DMS 273 (cell line): Measurements from ENCODE around the gene RPL26.
"Not testable (repeated sequence)": the region's sequence is repeated elsewhere in the genome, so short reads cannot be mapped to it uniquely, and the experiment has no call there.

Experiments
- DNase-seq: peaks from one replicate; lab custom pipeline; 2025; ENCODE audit not compliant: unreplicated experiment; lab: John Stamatoyannopoulos, UW

The RPL26 gene

DNA sequence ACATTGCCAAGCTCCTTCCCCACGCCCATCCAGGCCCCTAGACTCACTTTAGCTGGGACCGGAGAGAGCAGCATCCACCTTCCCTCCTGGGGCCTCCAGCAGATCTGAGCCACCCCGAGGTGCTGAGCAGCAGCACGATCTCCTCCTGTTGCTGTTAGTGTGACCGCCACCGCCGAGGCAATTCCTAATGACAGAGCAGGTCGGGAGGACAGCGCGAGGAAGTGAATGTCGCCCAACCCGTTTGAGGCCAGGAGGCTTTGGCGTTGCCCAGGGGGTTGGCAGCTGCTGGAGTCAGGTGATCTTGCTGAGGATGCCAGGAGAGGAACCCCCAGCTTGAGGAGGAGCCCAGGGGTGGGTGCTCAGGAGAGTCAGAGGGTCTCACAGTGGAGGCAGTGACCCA lies 14.6 kb upstream of the RPL26 start, which contains the start of gene RNF222:
Gene RNF222 (minus strand): TSS at position 192 of the 400 bp plus-strand sequence. CDS start 4,366 bp downstream, outside the sequence.
- no peak for DNase-seq

DNA sequence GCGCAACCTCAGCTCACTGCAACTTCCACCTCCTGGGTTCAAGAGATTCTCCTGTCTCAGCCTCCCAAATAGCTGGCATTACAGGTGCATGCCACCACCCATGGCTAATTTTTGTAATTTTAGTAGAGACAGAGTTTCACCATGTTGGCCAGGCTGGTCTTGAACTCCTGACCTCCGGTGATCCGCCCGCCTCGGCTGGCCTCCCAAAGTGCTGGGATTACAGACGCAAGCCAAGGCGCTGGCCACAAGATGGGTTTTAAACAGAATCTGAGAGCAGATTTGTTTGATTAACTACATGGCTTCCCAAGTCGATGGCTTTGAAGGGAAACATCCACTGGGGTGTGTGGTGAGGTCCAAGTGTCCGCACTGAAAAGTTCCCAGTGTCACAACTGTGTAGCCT lies 11.5 kb upstream of the RPL26 start:
- not testable (repeated sequence) for DNase-seq

DNA sequence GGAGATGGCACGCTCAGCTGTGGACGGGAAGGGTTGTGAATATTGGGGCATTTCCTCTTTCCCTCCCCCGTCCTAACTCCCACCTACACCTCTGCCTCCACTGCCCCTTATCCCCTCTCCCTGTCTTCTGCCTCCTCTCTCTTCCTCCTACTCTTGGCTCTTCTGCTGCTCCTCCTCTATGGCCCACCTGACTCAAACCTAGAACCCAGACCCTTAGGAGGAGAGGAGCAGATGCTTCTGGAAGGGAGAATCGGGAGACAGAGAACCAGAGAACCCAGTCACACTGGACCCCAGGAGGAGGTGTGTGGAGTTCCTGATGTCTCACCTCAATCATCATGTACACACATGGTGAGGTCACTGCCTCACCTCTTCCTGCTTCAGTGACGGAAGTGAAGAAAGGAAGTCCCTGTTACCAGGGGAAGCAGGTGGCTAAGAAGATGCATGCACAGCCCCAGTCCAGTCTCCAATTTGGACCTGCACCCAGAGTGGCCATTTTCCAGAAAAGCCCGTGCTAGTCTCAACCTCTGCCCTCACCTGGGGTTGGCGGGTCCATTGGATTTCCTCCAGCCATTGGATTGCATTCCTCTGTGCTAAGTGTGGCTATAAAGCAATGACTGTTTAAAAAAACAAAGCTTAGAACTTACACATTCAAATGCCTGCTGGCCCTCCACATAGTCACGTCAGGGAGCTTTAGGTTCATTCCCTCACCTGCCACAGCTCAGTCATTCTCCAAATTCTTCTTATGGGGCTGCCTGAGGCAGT lies 10.7 kb upstream of the RPL26 start:
- no peak for DNase-seq

DNA sequence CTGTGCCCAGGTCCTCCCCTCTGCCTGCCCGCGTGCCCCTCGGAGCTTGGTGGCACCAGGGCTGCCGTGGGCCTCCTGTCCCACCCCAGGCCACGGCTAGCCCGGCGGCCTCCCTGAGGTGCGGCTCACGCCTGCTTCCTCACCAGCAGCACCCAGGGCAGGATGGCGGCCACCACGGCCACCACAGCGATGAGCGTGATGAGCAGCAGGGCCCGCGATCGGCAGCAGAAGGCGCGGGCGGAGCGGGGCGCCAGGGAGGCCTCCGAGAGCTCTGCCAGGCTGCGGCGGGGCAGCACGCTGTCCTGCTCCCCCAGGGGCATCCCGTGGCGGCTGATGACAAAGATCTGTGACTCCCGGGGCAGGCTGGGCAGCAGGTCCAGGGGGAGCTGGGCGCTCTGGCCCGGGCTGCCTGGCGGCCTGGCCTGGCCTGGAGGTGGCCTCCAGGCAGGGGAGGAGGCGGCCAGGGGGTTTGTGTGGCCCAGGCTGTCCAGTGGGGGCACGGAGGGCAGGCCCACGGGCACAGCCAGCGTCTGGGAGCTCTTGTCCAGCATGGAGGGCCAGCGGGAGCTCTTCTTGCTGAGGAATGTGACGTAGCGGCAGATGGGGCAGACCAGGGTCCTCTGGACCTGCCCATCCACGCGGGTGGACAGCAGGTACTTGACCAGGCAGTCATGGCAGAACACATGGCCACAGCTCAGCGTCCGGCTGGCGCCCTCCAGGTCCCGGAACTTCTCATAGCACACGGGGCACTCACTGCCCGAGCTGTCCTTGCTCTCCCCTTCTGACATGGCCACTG lies 9.9 kb upstream of the RPL26 start:
- no peak for DNase-seq

DNA sequence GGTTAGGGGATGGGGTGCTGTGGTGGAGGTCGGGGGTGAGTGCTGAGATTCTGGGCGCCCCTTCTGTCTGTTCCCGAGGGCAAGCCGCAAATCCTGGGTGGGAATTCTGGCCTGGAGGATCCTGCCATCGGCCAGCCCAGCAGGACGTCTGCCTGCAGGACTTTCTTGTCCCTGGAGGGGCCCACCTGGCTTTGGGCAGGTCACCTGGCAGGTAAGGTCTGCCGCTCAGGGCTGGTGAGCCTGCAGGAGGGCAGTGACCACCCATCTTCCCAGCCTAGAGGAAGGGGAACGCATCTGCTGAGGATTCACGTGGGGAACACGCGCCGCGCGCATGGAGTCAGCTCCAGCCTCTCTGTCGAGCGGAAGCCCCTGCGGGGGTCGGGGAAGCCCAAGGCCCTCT lies 9.3 kb upstream of the RPL26 start:
- no peak for DNase-seq

DNA sequence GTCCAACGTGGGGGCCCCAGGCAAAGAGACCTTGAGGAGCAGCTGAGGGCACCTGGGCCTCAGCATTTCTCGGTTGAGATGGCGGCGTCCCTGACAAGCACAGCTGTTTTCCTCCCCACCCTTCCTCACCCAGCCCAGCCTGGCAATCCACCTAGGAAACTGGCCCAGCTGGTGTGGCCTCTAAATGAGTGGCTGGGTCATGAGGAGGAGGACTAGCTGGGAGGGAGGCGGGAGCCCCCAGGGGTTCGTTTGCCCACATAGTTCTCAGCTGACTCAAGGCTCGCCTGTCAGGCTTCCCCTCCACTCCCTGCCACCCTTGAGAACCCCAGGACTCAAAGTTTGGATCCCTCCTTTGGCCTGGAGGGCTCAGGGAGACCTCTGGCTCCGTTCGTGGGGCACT lies 8.7 kb upstream of the RPL26 start:
- no peak for DNase-seq

DNA sequence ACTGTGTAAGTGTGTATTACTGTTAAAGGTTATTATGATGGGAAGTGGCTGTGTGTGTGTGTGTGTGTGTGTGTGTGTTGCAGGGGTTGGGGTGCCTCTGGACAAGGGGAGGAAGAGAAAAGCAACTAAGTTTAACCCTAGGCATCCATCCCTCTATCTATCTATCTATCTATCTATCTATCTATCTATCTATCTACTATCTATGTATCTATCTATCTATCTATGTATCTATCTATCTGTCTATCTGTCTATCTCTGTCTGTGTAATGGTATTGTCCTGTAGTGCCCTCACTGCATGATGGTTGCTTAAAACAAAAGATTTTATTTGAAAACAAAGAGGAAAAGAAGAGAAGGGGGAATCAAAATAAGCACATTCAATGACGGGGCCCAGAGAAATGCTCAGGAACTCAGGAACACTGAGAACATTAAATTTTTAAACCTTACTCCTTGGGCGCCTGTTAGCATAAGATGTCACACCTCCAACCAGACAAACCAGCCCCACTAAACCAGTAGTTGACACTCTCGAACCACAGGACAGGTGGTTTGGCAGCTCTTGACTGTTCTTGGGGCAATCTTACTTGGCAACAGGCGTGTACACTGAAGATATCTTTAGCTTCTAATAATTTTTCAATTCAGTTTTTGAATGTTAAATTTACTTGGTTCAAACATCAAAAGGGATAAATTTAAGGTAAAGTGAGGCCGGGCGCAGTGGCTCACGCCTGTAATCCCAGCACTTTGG lies 5.1 kb upstream of the RPL26 start:
- DNase-seq: no peak

DNA sequence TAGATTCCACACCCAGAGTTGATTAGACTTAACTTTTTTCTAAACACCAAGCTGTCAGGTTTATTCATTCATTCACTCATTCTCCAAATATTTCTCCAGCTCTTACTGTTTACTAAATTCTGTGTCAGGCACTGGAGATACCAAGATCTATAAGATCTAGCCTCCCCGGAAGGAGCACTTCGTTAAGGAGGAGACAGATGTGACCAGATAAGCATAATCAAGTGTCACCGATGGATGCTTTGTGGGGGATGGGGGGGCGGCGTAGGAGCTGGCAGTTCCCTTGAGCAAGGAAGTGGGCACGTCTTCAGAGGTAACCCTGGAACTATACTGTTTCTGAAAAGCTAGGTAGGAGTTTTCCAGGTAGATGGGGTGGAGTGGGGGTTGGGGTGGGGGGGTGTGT lies 3.8 kb upstream of the RPL26 start:
- DNase-seq: no peak

DNA sequence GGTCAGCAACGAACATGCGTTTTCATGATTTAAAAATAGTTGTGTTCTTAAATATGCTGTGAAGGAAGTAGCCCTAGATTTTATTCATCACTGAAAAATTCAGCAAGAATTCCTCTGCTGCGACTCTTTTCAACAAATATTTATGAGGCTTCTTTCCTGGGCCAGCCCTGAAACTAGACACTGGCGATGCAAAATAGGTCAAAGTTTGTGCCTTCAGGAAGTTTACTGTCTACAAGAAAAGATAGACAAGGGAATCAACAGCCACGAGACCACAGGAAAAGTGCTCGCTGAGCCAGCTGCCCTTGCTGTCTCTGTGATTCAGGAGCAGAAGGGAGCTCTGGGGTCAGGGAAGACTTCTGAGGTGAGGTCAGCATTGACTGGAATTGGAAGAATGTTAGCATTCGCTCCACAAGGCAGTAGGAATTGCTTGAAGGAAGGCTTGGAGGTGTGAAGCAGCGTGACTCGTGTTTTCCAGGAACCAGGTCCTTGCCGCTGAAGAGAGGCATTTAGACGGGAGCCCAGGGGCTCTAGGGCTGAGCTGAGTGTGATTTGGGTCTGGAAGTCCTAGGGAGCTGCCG lies 1.9 kb upstream of the RPL26 start:
- no peak for DNase-seq

DNA sequence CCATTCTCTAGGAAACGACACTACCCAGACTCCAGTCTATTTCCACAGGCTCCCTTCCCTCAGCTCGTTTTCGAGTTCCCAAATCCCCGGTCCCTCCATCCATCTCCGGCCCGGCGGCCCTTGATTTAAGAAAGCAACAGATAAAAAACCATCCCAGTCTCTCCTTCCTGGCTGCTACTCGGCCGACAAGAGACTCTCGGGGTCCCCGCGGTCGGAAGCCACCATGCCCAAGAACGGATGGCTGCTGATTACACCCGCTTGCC lies 182 bp downstream of the RPL26 start:
- no peak for DNase-seq

DNA sequence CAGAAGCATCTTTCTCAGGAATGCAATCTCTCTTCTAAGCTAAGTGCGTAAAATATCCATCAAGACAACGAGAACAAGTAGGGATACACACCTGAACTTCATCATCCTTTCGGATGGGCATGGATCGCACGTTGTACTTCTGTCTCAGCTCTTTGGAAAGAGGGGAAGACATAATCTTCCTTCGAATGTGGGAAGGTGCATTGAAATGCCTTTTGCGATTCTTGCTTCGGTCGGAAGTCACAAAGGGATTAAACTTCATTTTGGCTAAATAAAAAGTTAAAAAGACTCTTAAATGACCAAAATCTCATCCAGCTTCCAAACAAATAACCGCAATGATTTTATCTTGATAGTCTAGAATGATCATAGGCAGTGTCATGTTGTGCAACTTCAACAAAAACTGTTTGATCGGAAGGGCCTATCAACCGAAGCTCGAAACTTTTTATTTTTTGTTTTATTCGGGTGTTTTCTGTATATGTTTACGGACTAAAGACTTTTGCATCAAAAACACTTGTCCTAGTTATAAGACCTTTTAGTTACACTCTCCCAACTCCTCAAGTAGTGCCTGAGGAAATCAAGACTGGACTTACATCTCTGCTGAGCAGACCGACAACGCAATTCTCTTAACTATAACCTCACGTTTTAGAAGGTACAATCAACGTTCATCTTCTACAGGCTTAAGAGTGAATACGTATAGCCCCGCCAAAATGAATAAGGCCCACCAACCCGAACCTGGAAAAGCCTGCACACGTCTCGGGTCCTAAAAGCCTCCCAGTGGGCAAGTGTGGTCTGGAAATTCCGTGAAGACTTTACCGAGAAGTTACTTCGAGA lies 727 bp downstream of the RPL26 start:
- DNase-seq: peak; percentile 46

DNA sequence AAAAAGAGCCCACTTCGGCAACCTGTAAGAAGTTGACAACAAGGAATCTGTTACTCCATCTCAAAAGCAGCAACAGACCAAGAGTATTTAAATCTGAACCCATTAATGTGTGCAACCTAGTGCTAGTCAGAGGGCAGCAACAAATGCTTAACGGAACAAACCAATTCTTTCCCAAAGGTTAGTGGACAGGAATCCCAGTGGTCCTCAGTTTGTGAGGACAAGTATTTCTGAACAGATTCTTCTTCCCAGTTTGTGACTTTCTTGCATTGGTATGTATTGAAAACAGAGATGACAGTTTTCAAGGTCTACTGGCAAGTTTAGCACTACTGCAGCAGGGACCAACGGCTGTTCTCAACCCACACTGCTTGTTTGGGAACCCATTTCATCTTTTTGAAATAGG lies 2.9 kb downstream of the RPL26 start:
- DNase-seq: peak; percentile 19

DNA sequence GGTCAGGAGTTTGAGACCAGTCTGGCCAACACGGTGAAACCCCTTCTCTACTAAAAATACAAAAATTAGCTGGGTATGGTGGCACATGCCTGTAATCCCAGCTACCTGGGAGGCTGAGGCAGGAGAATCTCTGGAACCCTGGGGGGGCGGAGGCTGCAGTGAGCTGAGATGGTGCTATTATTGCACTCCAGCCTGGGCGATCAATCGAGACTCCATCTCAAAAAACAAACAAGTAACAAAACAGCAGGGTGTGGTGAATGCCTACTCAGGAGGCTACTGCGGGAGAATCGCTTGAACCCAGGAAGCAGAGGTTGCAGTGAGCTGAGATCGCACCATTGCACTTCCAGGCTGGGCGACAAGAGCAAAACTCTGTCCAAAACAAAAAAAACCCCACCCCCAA lies 4.9 kb downstream of the RPL26 start:
- not testable (repeated sequence) for DNase-seq

DNA sequence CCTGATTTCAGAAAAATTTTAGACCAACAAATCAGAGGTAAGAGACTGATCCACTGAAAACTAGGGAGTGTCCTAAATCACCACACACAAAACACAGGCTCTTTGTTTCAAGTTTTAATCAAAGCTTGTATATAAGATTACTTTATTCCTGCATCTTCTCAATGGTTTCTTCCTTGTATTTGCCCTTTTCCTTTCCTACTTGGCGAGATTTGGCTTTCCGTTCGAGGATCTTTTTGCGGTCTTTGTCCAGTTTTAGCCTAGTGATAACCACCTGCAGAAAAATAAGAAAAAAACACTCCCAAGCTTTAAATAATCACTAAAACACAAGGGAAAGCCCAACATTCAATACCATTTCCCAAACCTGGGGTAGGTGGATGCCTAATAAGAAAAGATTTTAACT lies 5.6 kb downstream of the RPL26 start:
- no peak for DNase-seq

DNA sequence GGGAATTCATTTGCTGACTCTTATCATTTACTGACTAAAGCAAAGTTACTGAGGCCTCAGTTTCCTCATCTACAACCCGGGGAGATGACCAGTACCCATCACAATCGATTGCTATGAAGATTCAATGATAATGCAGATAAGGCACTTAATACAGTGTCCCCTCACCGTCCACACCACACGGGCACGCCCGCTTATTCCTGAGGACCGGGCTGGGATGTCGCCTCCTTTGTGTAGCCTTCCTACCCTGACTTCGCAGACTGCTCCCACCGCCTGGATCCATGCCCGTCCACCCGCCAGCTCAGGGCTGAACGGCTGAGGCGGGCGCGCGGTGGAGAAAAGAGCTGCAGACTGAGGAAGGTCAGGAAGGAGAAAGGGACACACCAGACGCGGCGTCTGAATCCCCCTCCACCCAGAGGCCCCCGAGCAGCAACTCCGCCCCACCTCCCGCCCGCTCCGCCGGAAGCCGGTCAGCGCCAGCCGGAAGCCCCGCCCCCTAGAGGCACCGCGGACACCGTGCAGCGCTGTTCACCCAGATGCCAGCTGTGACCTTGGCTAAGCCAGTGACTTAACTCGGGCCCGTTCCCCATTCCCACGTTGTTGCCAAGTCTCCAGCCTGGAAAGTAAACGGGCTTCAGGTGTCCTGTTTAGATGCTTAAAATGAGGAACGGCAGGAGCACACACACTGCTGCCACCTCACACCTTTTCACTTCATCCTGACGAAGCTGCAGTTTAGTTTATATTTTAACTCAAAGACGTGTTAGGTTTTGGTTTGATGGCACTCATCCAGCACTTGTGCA lies 6.5 kb downstream of the RPL26 start, which contains the start of gene KRABD2:
Gene KRABD2 (minus strand): TSS at position 434 of the 797 bp plus-strand sequence.
- peak; percentile 97 for DNase-seq

DNA sequence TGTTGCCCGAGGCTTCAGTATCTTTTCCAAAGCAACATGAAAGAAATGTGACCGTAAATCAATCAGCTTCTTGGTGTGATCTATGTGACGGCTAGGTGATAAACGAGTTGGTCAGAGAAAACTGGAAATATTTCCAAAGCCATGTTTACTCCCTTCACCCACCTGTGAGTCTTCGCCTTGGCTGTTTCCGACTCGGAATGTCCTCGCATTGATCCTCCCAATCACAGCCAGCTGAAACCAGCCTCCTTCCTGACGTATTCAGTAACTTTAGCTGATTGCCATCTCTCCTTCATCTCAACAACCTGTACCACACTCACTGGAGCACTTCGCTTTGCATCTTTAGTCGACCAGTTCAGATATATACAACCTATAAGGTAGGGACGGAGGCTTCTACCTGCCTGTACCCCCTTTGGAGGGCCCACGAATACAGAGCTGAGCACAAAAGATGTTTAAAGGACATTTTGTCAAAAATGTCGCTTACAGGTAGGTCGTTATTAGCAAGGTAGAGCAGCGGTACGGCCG lies 7.2 kb downstream of the RPL26 start:
- peak; percentile 57 for DNase-seq

DNA sequence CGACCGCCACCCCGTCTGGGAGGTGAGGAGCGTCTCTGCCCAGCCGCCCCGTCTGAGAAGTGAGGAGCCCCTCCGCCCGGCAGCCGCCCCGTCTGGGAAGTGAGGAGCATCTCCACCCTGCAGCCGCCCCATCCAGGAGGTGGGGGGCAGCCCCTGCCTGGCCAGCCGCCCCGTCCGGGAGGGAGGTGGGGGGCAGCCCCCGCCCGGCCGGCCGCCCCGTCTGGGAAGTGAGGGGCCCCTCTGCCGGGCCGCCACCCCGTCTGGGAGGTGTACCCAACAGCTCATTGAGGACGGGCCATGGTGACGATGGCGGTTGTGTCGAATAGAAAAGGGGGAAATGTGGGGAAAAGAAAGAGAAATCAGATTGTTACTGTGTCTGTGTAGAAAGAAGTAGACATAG lies 9.1 kb downstream of the RPL26 start:
- not testable (repeated sequence) for DNase-seq

DNA sequence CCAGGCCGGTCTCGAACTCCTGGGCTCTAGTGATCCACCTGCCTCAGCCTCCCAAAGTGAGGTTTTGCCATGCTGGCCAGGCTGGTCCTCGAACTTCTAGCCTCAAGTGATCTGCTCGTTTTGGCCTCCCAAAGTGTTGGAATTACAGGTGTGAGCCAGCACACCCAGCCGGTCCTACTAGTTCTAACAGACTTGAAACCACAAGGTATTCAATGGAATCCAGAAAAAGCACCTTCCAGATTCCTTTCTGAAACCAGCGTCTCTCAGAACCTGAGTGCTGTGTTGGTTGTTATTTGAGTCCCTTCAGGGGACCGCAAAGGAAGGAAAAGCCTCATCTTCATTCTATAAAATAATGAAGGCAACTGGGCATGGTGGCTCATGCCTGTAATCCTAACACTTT lies 10.6 kb downstream of the RPL26 start:
- DNase-seq: no peak

DNA sequence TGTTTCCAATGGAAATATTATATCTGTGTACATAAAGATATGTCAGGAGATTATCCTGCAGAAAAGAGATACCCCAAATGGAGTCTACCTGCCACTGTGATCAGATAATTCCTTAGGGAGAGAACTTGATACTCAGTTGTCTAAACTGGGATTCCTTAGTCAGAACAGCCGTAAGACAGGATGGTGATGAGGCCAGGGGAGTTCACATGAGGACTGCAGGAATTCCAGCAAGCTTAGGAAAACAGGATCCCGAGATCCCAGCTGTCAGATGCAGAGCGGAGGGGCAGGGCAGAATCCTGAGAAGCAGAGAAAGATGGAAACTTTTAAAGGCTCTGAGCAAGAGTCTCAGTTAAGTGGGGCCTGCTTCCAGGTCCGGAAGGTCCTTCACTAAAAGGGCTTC lies 11.2 kb downstream of the RPL26 start:
- peak; percentile 58 for DNase-seq

DNA sequence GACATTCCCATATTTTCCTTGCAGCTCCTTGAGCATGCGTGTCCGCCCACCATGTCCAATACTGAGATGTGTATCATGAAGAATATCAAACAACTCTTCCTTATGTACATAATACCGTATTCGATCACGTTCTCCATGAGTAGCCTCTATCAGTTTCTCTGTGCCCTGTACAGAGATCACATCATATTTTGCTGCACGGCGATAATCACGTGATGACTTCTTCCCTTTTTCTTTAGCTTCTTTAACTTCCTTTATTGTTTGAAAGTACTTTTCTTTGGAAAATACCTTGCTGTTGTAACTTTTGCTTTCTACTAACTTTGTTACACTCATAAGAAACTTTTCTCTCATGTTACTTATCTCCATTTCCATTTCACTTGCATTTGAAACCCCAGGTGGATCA lies 13.0 kb downstream of the RPL26 start:
- no peak for DNase-seq
